ENCODE data around the gene HCN2.
"Not testable (repeated sequence)": the region's sequence is repeated elsewhere in the genome, so short reads cannot be mapped to it uniquely, and the experiment has no call there.

The HCN2 gene

GRCh38 chr19:583968-584239 is 5.8 kb upstream of the HCN2 start:
- Histone ChIP-seq H2BK12ac (ENCODE audit: low read length) (no peak overlapping the region), H2BK120ac (ENCODE audit: insufficient read depth, low read length, poor library complexity) (no peak overlapping the region), H3K14ac (ENCODE audit: low read length) (no peak overlapping the region), H3K79me1 (ENCODE audit: low read length) (no peaks in the 10 kb centered on the region), H4K91ac (ENCODE audit: low read depth, low read length) (no peak overlapping the region), H3K4me2 (ENCODE audit: low read length) (no peak overlapping the region), H3K4ac (ENCODE audit: low read depth, low read length) (no peak overlapping the region), H4K12ac (ENCODE audit: low read depth, low read length) (no peak overlapping the region), H3K23ac (ENCODE audit: low read length) (no peak overlapping the region), H4K8ac (ENCODE audit: low read depth, low read length) (no peak overlapping the region), H3K18ac (ENCODE audit: low read length) (no peak overlapping the region), H3K4me3 (ENCODE audit: low read depth, low read length) (no peak overlapping the region), H3K27ac (ENCODE audit: low read depth, low read length) (no peak overlapping the region), H2AFZ (ENCODE audit: insufficient read depth, low read length, poor library complexity) (no peak overlapping the region), H3K79me2 (ENCODE audit: control insufficient read depth, insufficient read depth, low read length, poor library complexity) (no peaks in the 10 kb centered on the region), H3K9ac (ENCODE audit: low read length) (no peak overlapping the region), H3K36me3 (ENCODE audit: control insufficient read depth in 1 of 2, insufficient read depth in 2 of 2, low read length in 2 of 2) (peaks cover 43 to 46% of the 10 kb centered on the region in 2 experiments), H3K27me3 (ENCODE audit: insufficient read depth, low read length) (peaks cover 9% of the 10 kb centered on the region), H2BK5ac (ENCODE audit: low read depth, low read length, poor library complexity) (no peak overlapping the region), H3K9me3 (ENCODE audit: insufficient read depth, low read depth, low read length) (peaks cover 7% of the 10 kb centered on the region), H2AK5ac (ENCODE audit: low read length) (no peak overlapping the region), H3K4me1 (ENCODE audit: control insufficient read depth in 1 of 2, insufficient read depth in 2 of 2, low read length in 2 of 2) (no peaks in the 10 kb centered on the region)
- no CpG with 5 or more reads among the region's 5 CpGs for WGBS (ENCODE audit: extremely low coverage, insufficient coverage, insufficient read length)
- DNase-seq = no peak

GRCh38 chr19:584240-585001 is 5.3 kb upstream of the HCN2 start:
- H2AFZ ChIP-seq (ENCODE audit: insufficient read depth, low read length, poor library complexity) = no peak overlapping the region

GRCh38 chr19:585146-585545 is 4.5 kb upstream of the HCN2 start:
- H4K91ac ChIP-seq (ENCODE audit: low read depth, low read length); H3K18ac ChIP-seq (ENCODE audit: low read length); H4K8ac ChIP-seq (ENCODE audit: low read depth, low read length); H3K23ac ChIP-seq (ENCODE audit: low read length); H3K27ac ChIP-seq (ENCODE audit: low read depth, low read length); H3K4me3 ChIP-seq (ENCODE audit: low read depth, low read length); H2BK12ac ChIP-seq (ENCODE audit: low read length); H3K4ac ChIP-seq (ENCODE audit: low read depth, low read length); H3K4me2 ChIP-seq (ENCODE audit: low read length); H3K4me1 ChIP-seq (ENCODE audit: control insufficient read depth in 1 of 2, insufficient read depth in 2 of 2, low read length in 2 of 2); H3K79me1 ChIP-seq (ENCODE audit: low read length); H3K9ac ChIP-seq (ENCODE audit: low read length); DNase-seq; H2AK5ac ChIP-seq (ENCODE audit: low read length); H4K12ac ChIP-seq (ENCODE audit: low read depth, low read length); H2BK120ac ChIP-seq (ENCODE audit: insufficient read depth, low read length, poor library complexity); H2AFZ ChIP-seq (ENCODE audit: insufficient read depth, low read length, poor library complexity); H3K9me3 ChIP-seq (ENCODE audit: insufficient read depth, low read depth, low read length); H2BK5ac ChIP-seq (ENCODE audit: low read depth, low read length, poor library complexity); H3K14ac ChIP-seq (ENCODE audit: low read length); H3K79me2 ChIP-seq (ENCODE audit: control insufficient read depth, insufficient read depth, low read length, poor library complexity): not testable (repeated sequence)
- WGBS (ENCODE audit: extremely low coverage, insufficient coverage, insufficient read length) = no CpG with 5 or more reads among the region's 34 CpGs
- peaks cover 30 to 33% of the 10 kb centered on the region in 2 experiments for H3K36me3 ChIP-seq (ENCODE audit: control insufficient read depth in 1 of 2, insufficient read depth in 2 of 2, low read length in 2 of 2)
- H3K27me3 ChIP-seq (ENCODE audit: insufficient read depth, low read length) = peaks cover 16% of the 10 kb centered on the region

More at GRCh38 chr19:584240-585001, 5.3 kb upstream of the HCN2 start:
- Histone ChIP-seq H3K14ac (ENCODE audit: low read length) (no peak overlapping the region), H2AK5ac (ENCODE audit: low read length) (no peak overlapping the region), H2BK120ac (ENCODE audit: insufficient read depth, low read length, poor library complexity) (no peak overlapping the region), H4K91ac (ENCODE audit: low read depth, low read length) (no peak overlapping the region), H3K4me2 (ENCODE audit: low read length) (no peak overlapping the region), H3K27me3 (ENCODE audit: insufficient read depth, low read length) (peaks cover 14% of the 10 kb centered on the region), H2BK12ac (ENCODE audit: low read length) (no peak overlapping the region), H3K79me2 (ENCODE audit: control insufficient read depth, insufficient read depth, low read length, poor library complexity) (no peaks in the 10 kb centered on the region), H3K23ac (ENCODE audit: low read length) (no peak overlapping the region), H3K9ac (ENCODE audit: low read length) (no peak overlapping the region), H3K9me3 (ENCODE audit: insufficient read depth, low read depth, low read length) (peaks cover 7% of the 10 kb centered on the region), H3K18ac (ENCODE audit: low read length) (no peak overlapping the region), H3K4me1 (ENCODE audit: control insufficient read depth in 1 of 2, insufficient read depth in 2 of 2, low read length in 2 of 2) (peaks cover 0 to 2% of the 10 kb centered on the region in 2 experiments), H2BK5ac (ENCODE audit: low read depth, low read length, poor library complexity) (no peak overlapping the region), H3K36me3 (ENCODE audit: control insufficient read depth in 1 of 2, insufficient read depth in 2 of 2, low read length in 2 of 2) (peaks cover 37 to 41% of the 10 kb centered on the region in 2 experiments), H3K79me1 (ENCODE audit: low read length) (no peaks in the 10 kb centered on the region), H4K12ac (ENCODE audit: low read depth, low read length) (no peak overlapping the region), H3K27ac (ENCODE audit: low read depth, low read length) (no peak overlapping the region), H3K4me3 (ENCODE audit: low read depth, low read length) (no peak overlapping the region), H3K4ac (ENCODE audit: low read depth, low read length) (no peak overlapping the region), H4K8ac (ENCODE audit: low read depth, low read length) (no peak overlapping the region)
- no CpG with 5 or more reads among the region's 38 CpGs for WGBS (ENCODE audit: extremely low coverage, insufficient coverage, insufficient read length)
- DNase-seq = peak; percentile 25 to 55

GRCh38 chr19:585551-586110 is 4.0 kb upstream of the HCN2 start:
- Histone ChIP-seq H3K4me2 (ENCODE audit: low read length) (no peak overlapping the region), H3K36me3 (ENCODE audit: control insufficient read depth in 1 of 2, insufficient read depth in 2 of 2, low read length in 2 of 2) (peaks cover 25 to 29% of the 10 kb centered on the region in 2 experiments), H4K8ac (ENCODE audit: low read depth, low read length) (no peak overlapping the region), H3K79me2 (ENCODE audit: control insufficient read depth, insufficient read depth, low read length, poor library complexity) (no peaks in the 10 kb centered on the region), H3K4ac (ENCODE audit: low read depth, low read length) (no peak overlapping the region), H3K9me3 (ENCODE audit: insufficient read depth, low read depth, low read length) (peaks cover 7% of the 10 kb centered on the region), H3K27ac (ENCODE audit: low read depth, low read length) (no peak overlapping the region), H3K27me3 (ENCODE audit: insufficient read depth, low read length) (peaks cover 21% of the 10 kb centered on the region), H2AFZ (ENCODE audit: insufficient read depth, low read length, poor library complexity) (no peak overlapping the region), H4K12ac (ENCODE audit: low read depth, low read length) (no peak overlapping the region), H2BK5ac (ENCODE audit: low read depth, low read length, poor library complexity) (no peak overlapping the region), H3K23ac (ENCODE audit: low read length) (no peak overlapping the region), H3K4me3 (ENCODE audit: low read depth, low read length) (no peak overlapping the region), H4K91ac (ENCODE audit: low read depth, low read length) (no peak overlapping the region), H3K4me1 (ENCODE audit: control insufficient read depth in 1 of 2, insufficient read depth in 2 of 2, low read length in 2 of 2) (peaks cover 0 to 2% of the 10 kb centered on the region in 2 experiments), H2AK5ac (ENCODE audit: low read length) (no peak overlapping the region), H3K14ac (ENCODE audit: low read length) (no peak overlapping the region), H3K9ac (ENCODE audit: low read length) (no peak overlapping the region), H2BK120ac (ENCODE audit: insufficient read depth, low read length, poor library complexity) (no peak overlapping the region), H3K79me1 (ENCODE audit: low read length) (no peaks in the 10 kb centered on the region), H2BK12ac (ENCODE audit: low read length) (no peak overlapping the region), H3K18ac (ENCODE audit: low read length) (no peak overlapping the region)
- no peak for DNase-seq
- no CpG with 5 or more reads among the region's 10 CpGs for WGBS (ENCODE audit: extremely low coverage, insufficient coverage, insufficient read length)

All from trophoblast cell (in vitro differentiated cells and primary cell).